Prostate gland (tissue), 2 donors: ENCODE measurements around the gene SLC9A8.

Experiments used
- POLR2A ChIP-seq: fragments of 450-650 bp; IDR thresholded peaks from one replicate; pipeline ENCODE4 v1.6.1; 2016; ENCODE audit warnings: antibody characterized with exemption, mild to moderate bottlenecking
- POLR2AphosphoS5 ChIP-seq: sonication (generic); formaldehyde crosslinking; IDR thresholded peaks from one replicate; pipeline ENCODE4 v1.6.1; 2017; ENCODE audit warnings: antibody characterized with exemption
- TF ChIP-seq, protein P1 (sequence below), 4 experiments: fragments of 200-600 bp in 2 of 4; fragments of 450-650 bp in 2 of 4; sonication (generic) in 2 of 4; IDR thresholded peaks; 1 replicate in 3 of 4; 2 replicates in 1 of 4; pipeline ENCODE4 v1.5.1; 2016 to 2019; ENCODE audit warnings: antibody characterized with exemption in 4 of 4, mild to moderate bottlenecking in 2 of 4, moderate library complexity in 2 of 4

DNA sequence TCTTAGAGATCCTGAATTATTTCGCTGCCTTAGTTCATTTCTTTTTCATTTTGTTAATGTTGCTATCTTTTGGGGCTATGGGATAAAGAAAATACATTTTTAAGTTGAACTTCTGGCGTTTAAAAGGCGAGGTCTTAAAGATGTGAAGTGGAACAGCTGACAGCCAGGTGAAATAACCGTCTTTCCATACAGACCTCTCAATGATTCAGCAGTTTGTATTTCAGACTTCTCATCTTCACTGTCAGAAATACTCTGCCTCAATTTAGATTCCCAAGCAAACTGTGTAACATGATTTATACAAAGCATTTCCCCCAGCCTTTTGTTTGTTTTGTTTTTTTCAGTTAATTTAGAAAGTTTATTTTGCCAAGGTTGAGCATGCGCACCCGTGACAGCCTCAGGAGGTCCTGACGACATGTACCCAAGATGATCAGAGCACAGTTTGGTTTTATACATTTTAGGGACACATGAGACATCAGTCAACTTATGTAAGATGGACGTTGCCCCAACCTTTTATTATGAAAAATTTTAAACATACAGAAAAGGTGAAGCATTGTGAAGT is 40.0 kb downstream of the SLC9A8 start:
- TF ChIP-seq, protein P1, sequence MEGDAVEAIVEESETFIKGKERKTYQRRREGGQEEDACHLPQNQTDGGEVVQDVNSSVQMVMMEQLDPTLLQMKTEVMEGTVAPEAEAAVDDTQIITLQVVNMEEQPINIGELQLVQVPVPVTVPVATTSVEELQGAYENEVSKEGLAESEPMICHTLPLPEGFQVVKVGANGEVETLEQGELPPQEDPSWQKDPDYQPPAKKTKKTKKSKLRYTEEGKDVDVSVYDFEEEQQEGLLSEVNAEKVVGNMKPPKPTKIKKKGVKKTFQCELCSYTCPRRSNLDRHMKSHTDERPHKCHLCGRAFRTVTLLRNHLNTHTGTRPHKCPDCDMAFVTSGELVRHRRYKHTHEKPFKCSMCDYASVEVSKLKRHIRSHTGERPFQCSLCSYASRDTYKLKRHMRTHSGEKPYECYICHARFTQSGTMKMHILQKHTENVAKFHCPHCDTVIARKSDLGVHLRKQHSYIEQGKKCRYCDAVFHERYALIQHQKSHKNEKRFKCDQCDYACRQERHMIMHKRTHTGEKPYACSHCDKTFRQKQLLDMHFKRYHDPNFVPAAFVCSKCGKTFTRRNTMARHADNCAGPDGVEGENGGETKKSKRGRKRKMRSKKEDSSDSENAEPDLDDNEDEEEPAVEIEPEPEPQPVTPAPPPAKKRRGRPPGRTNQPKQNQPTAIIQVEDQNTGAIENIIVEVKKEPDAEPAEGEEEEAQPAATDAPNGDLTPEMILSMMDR (IDR thresholded peaks at IDR 0.05): no peak
- TF ChIP-seq POLR2A: no peak
- TF ChIP-seq POLR2AphosphoS5: no peak
